GM23338 (cell line): ENCODE data around the gene RAI14. TPM values are rescaled to one million over a fixed set of nuclear protein-coding genes. Genes with fewer than 3 reads are reported as not detected.

ENCODE experiments used
- ATAC-seq: fragments of 200-7000 bp; cut with Tn5 transposase; 3 replicates; pipeline ENCODE4 v1.9.1; 2020
- DNase-seq: peaks from one replicate; pipeline ENCODE4 v3.0.0-alpha.2; 2015; ENCODE audit warnings: low spot score
- H2AFZ ChIP-seq: fragments of 200-600 bp; sonication (generic); 2 replicates; pipeline ENCODE4 v1.8.0; 2016; ENCODE audit warnings: antibody characterized with exemption, mild to moderate bottlenecking, moderate library complexity
- H3F3A ChIP-seq: fragments of 200-600 bp; sonication (generic); replicated peaks from 2 replicates; pipeline ENCODE4 v1.8.0; 2017; ENCODE audit warnings: antibody characterized with exemption, mixed run types, low read depth
- H3K27ac ChIP-seq: fragments of 200-600 bp; sonication (generic); 2 replicates; pipeline ENCODE4 v1.6.1; 2016; ENCODE audit warnings: low read depth
- H3K27me3 ChIP-seq: fragments of 200-600 bp; sonication (generic); 2 replicates; pipeline ENCODE4 v1.8.0; 2016; ENCODE audit warnings: mild to moderate bottlenecking, mixed run types, moderate library complexity; ENCODE audit not compliant: insufficient read depth
- H3K36me3 ChIP-seq: fragments of 200-600 bp; sonication (generic); 2 replicates; pipeline ENCODE4 v1.8.0; 2016; ENCODE audit warnings: mild to moderate bottlenecking; ENCODE audit not compliant: insufficient read depth
- H3K4me1 ChIP-seq: fragments of 200-600 bp; sonication (generic); 2 replicates; pipeline ENCODE4 v1.8.0; 2016; ENCODE audit warnings: mild to moderate bottlenecking, moderate library complexity; ENCODE audit not compliant: insufficient read depth
- H3K4me2 ChIP-seq: fragments of 200-600 bp; sonication (generic); 2 replicates; pipeline ENCODE4 v1.7.1; 2017; ENCODE audit warnings: mixed run types
- H3K4me3 ChIP-seq: fragments of 200-600 bp; sonication (generic); 2 replicates; pipeline ENCODE4 v1.6.1; 2016; ENCODE audit warnings: mixed run types
- H3K79me2 ChIP-seq: fragments of 200-600 bp; sonication (generic); replicated peaks from 2 replicates; pipeline ENCODE4 v1.8.0; 2017; ENCODE audit warnings: mild to moderate bottlenecking; ENCODE audit not compliant: insufficient read depth
- H3K9me2 ChIP-seq: fragments of 200-600 bp; sonication (generic); 2 replicates; pipeline ENCODE4 v1.8.0; 2017; ENCODE audit not compliant: insufficient read depth
- H4K20me1 ChIP-seq: fragments of 200-600 bp; sonication (generic); replicated peaks from 2 replicates; pipeline ENCODE4 v1.8.0; 2017; ENCODE audit warnings: mild to moderate bottlenecking; ENCODE audit not compliant: insufficient read depth
- H3K27ac Mint-ChIP-seq: 2 replicates; pipeline ENCODE4 v1.8.0; 2020; ENCODE audit warnings: inconsistent platforms, mild to moderate bottlenecking, moderate library complexity, mixed read lengths
- H3K27me3 Mint-ChIP-seq: 3 replicates; pipeline ENCODE4 v1.8.0; 2022; ENCODE audit warnings: low read depth, mild to moderate bottlenecking, moderate library complexity, mixed read lengths, inconsistent platforms; ENCODE audit not compliant: insufficient read depth, poor library complexity
- H3K36me3 Mint-ChIP-seq: 3 replicates; pipeline ENCODE4 v1.8.0; 2021; ENCODE audit warnings: low read depth, mild to moderate bottlenecking, inconsistent platforms, moderate library complexity, mixed read lengths
- H3K4me1 Mint-ChIP-seq: 3 replicates; pipeline ENCODE4 v1.8.0; 2020; ENCODE audit warnings: mild to moderate bottlenecking, inconsistent platforms, mixed read lengths
- H3K4me3 Mint-ChIP-seq: 3 replicates; pipeline ENCODE4 v1.8.0; 2021; ENCODE audit warnings: moderate library complexity, mild to moderate bottlenecking, inconsistent platforms, mixed read lengths
- H3K9me3 Mint-ChIP-seq: 3 replicates; pipeline ENCODE4 v1.8.0; 2020; ENCODE audit warnings: moderate library complexity, mild to moderate bottlenecking, inconsistent platforms, mixed read lengths
- CREB1 ChIP-seq: fragments of 250-450 bp; sonication (Bioruptor Pico); IDR thresholded peaks from 2 replicates; pipeline ENCODE4 v1.5.0; 2020; ENCODE audit warnings: low read depth, mild to moderate bottlenecking, moderate library complexity
- EZH2 ChIP-seq: fragments of 200-600 bp; sonication (generic); IDR thresholded peaks from one replicate; pipeline ENCODE4 v1.8.0; 2017; ENCODE audit warnings: antibody characterized with exemption, mild to moderate bottlenecking, low read depth; ENCODE audit not compliant: unreplicated experiment
- EZH2phosphoT487 ChIP-seq: fragments of 200-600 bp; sonication (generic); IDR thresholded peaks from one replicate; pipeline ENCODE4 v1.8.1; 2018; ENCODE audit warnings: antibody characterized with exemption; ENCODE audit not compliant: unreplicated experiment
- JUNB ChIP-seq: IDR thresholded peaks from one replicate; pipeline ENCODE4 v1.6.1; 2016; ENCODE audit warnings: antibody characterized with exemption; ENCODE audit not compliant: unreplicated experiment
- NANOG ChIP-seq: IDR thresholded peaks from 2 replicates; pipeline ENCODE4 v1.6.1; 2016; ENCODE audit warnings: antibody characterized with exemption, borderline replicate concordance
- POLR2AphosphoS5 ChIP-seq: IDR thresholded peaks from 2 replicates; pipeline ENCODE4 v1.6.1; 2016; ENCODE audit warnings: antibody characterized with exemption, low read depth
- STAT1 ChIP-seq: IDR thresholded peaks from one replicate; pipeline ENCODE4 v1.6.1; 2016; ENCODE audit warnings: antibody characterized with exemption; ENCODE audit not compliant: unreplicated experiment
- ZNF114 ChIP-seq: fragments of 250-450 bp; sonication (Bioruptor Pico); IDR thresholded peaks from 2 replicates; pipeline ENCODE4 v1.5.0; 2020; ENCODE audit warnings: mild to moderate bottlenecking, moderate library complexity
- ZNF331 ChIP-seq: fragments of 250-450 bp; sonication (Bioruptor Pico); IDR thresholded peaks from 2 replicates; pipeline ENCODE4 v1.5.0; 2020; ENCODE audit warnings: low read depth, mild to moderate bottlenecking, moderate library complexity
- polyA plus RNA-seq: library from polyadenylated mRNA; unstranded; fragments of >200 nt; fragmentation: Nextera tagmentation; extraction: Ambion mirVana; gene quantifications from 2 replicates; pipeline ENCODE4 v1.2.1, GENCODE V29; 2016
- total RNA-seq: library from RNA; depleted of rRNA; stranded (reverse); fragments of >200 nt; shearing (Covaris generic); gene quantifications from 2 replicates; pipeline ENCODE4 v1.2.3, GENCODE V29; 2014
- TF ChIP-seq, protein P1 (sequence below): IDR thresholded peaks from one replicate; pipeline ENCODE4 v1.6.1; 2018; ENCODE audit warnings: antibody characterized with exemption; ENCODE audit not compliant: unreplicated experiment
- TF ChIP-seq, protein P2 (sequence below): fragments of 250-450 bp; sonication (Bioruptor Pico); IDR thresholded peaks from 2 replicates; pipeline ENCODE4 v1.5.0; 2020; ENCODE audit warnings: mild to moderate bottlenecking, moderate library complexity
- TF ChIP-seq, protein P3 (sequence below), 2 experiments: fragments of 200-600 bp in 1 of 2; sonication (generic) in 1 of 2; conservative IDR thresholded peaks; 2 replicates each; pipeline versions ENCODE4 v1.5.1 to v1.6.1; 2016 to 2017; ENCODE audit warnings: antibody characterized with exemption in 2 of 2, low read depth in 2 of 2, mild to moderate bottlenecking in 2 of 2, moderate library complexity in 1 of 2
- TF ChIP-seq, protein P4 (sequence below): IDR thresholded peaks from 2 replicates; pipeline ENCODE4 v1.6.1; 2016; ENCODE audit warnings: antibody characterized with exemption

The RAI14 gene
- total and polyA plus RNA-seq, 2 experiments from 2014 or later = 58.8 to 95.8 TPM

GRCh38 chr5:34651791-34652190 is 4.3 kb upstream of the RAI14 start:
- no peak overlapping the region for H2AFZ ChIP-seq
- H3K4me3 ChIP-seq = no peak overlapping the region
- H4K20me1 ChIP-seq = no peaks in the 10 kb centered on the region
- H3K4me1 ChIP-seq = peaks cover 16% of the 10 kb centered on the region
- H3K36me3 ChIP-seq = no peaks in the 10 kb centered on the region
- peaks cover 4% of the 10 kb centered on the region for H3F3A ChIP-seq
- TF ChIP-seq EZH2 (no peak), ZNF114 (CRISPR knock-in tag) (no peak), JUNB (no peak), CREB1 (no peak), STAT1 (no peak), ZNF331 (CRISPR knock-in tag) (no peak), EZH2phosphoT487 (no peak), POLR2AphosphoS5 (no peak), NANOG (no peak)
- TF ChIP-seq, protein P1, sequence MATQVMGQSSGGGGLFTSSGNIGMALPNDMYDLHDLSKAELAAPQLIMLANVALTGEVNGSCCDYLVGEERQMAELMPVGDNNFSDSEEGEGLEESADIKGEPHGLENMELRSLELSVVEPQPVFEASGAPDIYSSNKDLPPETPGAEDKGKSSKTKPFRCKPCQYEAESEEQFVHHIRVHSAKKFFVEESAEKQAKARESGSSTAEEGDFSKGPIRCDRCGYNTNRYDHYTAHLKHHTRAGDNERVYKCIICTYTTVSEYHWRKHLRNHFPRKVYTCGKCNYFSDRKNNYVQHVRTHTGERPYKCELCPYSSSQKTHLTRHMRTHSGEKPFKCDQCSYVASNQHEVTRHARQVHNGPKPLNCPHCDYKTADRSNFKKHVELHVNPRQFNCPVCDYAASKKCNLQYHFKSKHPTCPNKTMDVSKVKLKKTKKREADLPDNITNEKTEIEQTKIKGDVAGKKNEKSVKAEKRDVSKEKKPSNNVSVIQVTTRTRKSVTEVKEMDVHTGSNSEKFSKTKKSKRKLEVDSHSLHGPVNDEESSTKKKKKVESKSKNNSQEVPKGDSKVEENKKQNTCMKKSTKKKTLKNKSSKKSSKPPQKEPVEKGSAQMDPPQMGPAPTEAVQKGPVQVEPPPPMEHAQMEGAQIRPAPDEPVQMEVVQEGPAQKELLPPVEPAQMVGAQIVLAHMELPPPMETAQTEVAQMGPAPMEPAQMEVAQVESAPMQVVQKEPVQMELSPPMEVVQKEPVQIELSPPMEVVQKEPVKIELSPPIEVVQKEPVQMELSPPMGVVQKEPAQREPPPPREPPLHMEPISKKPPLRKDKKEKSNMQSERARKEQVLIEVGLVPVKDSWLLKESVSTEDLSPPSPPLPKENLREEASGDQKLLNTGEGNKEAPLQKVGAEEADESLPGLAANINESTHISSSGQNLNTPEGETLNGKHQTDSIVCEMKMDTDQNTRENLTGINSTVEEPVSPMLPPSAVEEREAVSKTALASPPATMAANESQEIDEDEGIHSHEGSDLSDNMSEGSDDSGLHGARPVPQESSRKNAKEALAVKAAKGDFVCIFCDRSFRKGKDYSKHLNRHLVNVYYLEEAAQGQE = no peak
- TF ChIP-seq, protein P2, sequence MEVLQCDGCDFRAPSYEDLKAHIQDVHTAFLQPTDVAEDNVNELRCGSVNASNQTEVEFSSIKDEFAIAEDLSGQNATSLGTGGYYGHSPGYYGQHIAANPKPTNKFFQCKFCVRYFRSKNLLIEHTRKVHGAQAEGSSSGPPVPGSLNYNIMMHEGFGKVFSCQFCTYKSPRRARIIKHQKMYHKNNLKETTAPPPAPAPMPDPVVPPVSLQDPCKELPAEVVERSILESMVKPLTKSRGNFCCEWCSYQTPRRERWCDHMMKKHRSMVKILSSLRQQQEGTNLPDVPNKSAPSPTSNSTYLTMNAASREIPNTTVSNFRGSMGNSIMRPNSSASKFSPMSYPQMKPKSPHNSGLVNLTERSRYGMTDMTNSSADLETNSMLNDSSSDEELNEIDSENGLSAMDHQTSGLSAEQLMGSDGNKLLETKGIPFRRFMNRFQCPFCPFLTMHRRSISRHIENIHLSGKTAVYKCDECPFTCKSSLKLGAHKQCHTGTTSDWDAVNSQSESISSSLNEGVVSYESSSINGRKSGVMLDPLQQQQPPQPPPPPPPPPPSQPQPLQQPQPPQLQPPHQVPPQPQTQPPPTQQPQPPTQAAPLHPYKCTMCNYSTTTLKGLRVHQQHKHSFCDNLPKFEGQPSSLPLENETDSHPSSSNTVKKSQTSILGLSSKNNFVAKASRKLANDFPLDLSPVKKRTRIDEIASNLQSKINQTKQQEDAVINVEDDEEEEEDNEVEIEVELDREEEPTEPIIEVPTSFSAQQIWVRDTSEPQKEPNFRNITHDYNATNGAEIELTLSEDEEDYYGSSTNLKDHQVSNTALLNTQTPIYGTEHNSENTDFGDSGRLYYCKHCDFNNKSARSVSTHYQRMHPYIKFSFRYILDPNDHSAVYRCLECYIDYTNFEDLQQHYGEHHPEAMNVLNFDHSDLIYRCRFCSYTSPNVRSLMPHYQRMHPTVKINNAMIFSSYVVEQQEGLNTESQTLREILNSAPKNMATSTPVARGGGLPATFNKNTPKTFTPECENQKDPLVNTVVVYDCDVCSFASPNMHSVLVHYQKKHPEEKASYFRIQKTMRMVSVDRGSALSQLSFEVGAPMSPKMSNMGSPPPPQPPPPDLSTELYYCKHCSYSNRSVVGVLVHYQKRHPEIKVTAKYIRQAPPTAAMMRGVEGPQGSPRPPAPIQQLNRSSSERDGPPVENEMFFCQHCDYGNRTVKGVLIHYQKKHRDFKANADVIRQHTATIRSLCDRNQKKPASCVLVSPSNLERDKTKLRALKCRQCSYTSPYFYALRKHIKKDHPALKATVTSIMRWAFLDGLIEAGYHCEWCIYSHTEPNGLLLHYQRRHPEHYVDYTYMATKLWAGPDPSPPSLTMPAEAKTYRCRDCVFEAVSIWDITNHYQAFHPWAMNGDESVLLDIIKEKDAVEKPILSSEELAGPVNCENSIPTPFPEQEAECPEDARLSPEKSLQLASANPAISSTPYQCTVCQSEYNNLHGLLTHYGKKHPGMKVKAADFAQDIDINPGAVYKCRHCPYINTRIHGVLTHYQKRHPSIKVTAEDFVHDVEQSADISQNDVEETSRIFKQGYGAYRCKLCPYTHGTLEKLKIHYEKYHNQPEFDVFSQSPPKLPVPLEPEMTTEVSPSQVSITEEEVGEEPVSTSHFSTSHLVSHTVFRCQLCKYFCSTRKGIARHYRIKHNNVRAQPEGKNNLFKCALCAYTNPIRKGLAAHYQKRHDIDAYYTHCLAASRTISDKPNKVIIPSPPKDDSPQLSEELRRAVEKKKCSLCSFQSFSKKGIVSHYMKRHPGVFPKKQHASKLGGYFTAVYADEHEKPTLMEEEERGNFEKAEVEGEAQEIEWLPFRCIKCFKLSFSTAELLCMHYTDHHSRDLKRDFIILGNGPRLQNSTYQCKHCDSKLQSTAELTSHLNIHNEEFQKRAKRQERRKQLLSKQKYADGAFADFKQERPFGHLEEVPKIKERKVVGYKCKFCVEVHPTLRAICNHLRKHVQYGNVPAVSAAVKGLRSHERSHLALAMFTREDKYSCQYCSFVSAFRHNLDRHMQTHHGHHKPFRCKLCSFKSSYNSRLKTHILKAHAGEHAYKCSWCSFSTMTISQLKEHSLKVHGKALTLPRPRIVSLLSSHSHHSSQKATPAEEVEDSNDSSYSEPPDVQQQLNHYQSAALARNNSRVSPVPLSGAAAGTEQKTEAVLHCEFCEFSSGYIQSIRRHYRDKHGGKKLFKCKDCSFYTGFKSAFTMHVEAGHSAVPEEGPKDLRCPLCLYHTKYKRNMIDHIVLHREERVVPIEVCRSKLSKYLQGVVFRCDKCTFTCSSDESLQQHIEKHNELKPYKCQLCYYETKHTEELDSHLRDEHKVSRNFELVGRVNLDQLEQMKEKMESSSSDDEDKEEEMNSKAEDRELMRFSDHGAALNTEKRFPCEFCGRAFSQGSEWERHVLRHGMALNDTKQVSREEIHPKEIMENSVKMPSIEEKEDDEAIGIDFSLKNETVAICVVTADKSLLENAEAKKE (CRISPR knock-in tag) = no peak
- TF ChIP-seq, protein P3, sequence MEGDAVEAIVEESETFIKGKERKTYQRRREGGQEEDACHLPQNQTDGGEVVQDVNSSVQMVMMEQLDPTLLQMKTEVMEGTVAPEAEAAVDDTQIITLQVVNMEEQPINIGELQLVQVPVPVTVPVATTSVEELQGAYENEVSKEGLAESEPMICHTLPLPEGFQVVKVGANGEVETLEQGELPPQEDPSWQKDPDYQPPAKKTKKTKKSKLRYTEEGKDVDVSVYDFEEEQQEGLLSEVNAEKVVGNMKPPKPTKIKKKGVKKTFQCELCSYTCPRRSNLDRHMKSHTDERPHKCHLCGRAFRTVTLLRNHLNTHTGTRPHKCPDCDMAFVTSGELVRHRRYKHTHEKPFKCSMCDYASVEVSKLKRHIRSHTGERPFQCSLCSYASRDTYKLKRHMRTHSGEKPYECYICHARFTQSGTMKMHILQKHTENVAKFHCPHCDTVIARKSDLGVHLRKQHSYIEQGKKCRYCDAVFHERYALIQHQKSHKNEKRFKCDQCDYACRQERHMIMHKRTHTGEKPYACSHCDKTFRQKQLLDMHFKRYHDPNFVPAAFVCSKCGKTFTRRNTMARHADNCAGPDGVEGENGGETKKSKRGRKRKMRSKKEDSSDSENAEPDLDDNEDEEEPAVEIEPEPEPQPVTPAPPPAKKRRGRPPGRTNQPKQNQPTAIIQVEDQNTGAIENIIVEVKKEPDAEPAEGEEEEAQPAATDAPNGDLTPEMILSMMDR (conservative IDR thresholded peaks at IDR 0.05; ENCODE audit: low read depth in 2 of 2) = no peak
- TF ChIP-seq, protein P4, sequence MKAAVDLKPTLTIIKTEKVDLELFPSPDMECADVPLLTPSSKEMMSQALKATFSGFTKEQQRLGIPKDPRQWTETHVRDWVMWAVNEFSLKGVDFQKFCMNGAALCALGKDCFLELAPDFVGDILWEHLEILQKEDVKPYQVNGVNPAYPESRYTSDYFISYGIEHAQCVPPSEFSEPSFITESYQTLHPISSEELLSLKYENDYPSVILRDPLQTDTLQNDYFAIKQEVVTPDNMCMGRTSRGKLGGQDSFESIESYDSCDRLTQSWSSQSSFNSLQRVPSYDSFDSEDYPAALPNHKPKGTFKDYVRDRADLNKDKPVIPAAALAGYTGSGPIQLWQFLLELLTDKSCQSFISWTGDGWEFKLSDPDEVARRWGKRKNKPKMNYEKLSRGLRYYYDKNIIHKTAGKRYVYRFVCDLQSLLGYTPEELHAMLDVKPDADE = no peak
- H3K79me2 ChIP-seq = no peaks in the 10 kb centered on the region
- H3K27ac ChIP-seq = no peak overlapping the region
- Mint-ChIP-seq H3K27ac (no peak overlapping the region), H3K4me1 (peaks cover 23% of the 10 kb centered on the region), H3K9me3 (peaks cover 10% of the 10 kb centered on the region), H3K4me3 (no peak overlapping the region), H3K36me3 (peaks cover 12% of the 10 kb centered on the region), H3K27me3 (no peaks in the 10 kb centered on the region)
- no peaks in the 10 kb centered on the region for H3K27me3 ChIP-seq
- ATAC-seq (no peak), DNase-seq (no peak)
- 0 out of 2 replicates have a peak, but pooled peaks cover 6% of the 10 kb centered on the region for H3K9me2 ChIP-seq
- H3K4me2 ChIP-seq = no peak overlapping the region
